Stimulated activated CD8-positive, alpha-beta memory T cell treated with anti-CD3 and anti-CD28 coated beads, Interleukin-4, amount 100 ng/mL, for 24 hours (primary cell): ENCODE data around the gene CRNKL1.

Source experiments
- DNase-seq: peaks from one replicate; pipeline ENCODE4 v3.0.0-alpha.2; 2020; ENCODE audit warnings: low read depth

The CRNKL1 gene

DNA sequence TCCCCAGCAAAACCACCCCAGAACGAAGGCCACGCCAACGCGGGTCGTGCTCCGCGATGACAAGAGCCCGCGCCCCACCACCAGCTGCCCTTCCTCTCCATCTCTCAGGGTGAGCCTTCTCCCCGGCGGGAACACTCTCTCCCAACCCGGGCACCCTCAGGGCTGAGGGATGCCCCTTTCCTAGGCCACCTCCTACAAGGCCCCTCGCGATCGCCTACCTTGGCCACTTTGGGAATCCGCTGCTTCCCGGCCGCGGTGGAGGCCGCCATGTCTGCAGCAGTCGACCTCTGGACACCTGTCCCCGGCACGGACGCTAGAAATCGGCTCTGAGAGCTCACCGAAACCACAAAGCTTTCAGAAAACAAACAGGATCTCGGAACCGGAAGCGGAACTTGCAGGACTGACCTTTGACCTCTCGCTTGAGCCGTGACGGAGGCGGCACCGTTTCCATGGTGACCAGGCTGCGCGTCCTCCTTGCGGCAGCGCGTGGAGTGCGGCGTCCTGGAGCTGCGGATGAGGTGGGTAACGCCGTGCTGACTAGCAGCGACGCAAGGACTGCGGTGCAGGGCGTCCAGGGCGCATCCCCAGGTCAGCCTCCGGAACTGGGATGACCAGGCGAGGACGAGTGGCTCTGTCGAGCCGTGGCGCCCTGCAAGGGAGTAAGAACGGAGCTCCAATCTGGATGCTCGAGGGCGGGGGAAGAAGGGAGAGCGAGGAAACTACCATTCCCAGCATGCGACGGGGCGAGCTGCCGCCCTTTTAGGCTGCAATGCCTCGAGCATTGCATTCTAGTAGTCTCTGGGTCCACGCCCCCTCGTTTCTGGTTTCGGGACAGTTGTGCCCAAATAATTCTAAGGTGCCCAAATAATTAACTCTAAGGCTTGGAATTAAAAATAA, at the start of gene CRNKL1, which contains the start of gene CFAP61:
CRNKL1 (minus strand) TSS at position 393 of the 897 bp plus-strand sequence; CDS start at position 269, 124 bp downstream.
CFAP61 (plus strand) TSS at position 459 of the 897 bp plus-strand sequence. CDS start 4,122 bp downstream, outside the sequence.
- DNase-seq: peak; percentile 93

DNA sequence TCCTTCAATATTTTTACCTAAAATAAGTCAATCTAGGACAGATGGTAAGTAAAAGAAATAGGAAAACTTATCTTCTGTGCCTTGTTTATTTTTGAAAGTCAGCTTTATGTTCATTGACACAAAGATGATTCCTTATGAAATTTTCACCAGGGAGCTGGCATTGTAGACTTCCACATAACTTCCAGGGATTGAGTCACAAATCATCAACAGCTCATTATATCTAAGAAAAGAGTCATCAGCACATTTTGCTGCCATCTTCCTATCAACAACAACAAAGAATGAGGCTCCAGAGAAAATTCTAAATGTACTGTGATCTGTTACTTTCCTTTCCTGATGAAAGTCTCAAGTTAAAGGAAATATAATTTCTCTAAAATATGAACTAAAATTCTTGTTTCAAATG, 48.6 kb upstream of the CRNKL1 start:
- no peak for DNase-seq

DNA sequence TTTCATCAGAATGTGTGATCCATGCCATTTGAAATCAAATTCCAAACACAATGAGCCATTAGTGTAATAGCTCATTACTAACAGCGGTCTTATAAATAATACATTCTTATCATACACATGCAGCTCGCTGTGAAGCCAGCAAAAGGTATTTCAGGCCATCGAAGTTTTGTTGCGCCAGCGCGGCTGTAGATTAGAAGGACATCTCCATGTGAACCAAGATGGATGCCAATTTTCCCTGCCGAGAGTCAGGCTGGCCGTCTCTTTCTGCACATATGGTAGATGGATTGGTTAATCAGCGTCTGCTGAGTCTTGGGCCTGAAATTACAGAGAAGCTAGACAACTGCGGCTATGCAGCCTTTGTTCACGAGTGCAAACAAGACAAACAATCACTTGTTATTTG, 44.2 kb upstream of the CRNKL1 start:
- DNase-seq: no peak

DNA sequence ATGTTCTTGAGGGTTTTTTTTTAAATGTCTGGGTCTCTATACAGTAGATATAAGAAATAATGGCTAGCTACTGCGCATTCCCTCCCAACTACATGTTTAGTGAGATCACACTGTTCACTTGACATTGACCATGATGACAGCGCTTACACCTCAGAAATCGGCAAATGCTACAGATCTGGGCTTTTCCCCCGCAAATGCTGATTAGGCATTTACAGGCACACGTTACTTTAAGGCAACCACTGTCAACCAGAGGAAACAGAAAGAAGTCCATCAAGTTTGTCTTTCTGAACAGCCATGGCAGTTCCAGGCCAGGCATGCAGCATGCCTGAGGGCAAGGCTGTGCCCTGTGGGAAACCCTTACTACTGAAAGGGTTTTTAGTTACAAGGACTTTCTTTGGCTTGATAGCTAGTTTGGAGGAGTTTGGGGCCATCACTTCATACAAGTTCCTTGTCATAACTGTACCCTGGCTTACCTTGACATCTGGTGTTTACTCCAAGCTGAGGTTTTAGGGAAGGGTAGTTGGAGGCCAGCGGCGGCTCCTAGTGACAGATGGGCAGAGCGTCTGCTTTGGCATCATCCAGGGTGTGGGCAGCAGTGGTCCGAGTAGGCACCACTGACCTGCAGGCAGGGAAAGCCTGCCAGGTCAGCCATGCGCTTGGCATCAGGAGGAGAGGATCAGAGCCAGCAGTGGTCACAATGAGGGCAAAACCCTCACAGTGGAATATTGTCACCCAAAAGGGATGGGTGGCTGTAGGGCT, 43.0 kb upstream of the CRNKL1 start:
- DNase-seq: no peak

DNA sequence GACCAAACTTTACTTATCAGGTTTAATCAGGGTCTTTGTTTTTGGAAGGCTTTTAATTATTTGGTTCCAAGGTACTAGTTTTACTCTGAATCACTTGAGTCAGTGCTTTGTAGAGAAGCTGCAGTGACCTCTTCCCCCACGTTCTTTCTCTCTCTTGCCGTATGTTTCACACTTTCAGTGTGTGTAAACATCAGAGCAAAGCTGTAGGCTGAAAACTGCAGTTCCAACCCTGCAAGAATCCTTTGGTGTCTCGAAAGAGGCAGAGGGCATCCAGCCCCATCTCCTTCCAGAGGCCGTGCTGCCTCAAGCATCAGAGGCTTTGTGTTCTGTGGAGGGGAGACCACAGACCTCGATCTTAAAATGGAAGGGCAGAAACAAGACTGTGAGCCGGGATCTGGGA, 42.1 kb upstream of the CRNKL1 start:
- no peak for DNase-seq

DNA sequence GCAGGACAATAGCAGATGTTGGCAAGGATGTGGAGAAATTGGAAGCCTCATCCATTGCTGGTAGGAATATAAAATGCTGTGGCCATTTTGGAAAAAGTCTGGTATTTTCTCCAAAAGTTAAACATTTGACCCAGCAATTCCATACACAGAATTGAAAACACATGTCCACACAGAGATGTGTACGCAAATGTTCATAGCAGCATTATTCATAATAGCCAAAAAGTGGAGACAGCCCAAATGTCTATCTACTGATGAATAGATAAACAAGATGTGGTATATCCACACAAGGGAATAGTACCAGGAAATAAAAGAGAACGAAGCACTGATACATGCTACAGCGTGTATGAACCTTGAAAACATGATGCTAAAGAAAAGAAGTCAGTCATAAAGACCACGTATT, 40.6 kb upstream of the CRNKL1 start:
- DNase-seq: no peak

DNA sequence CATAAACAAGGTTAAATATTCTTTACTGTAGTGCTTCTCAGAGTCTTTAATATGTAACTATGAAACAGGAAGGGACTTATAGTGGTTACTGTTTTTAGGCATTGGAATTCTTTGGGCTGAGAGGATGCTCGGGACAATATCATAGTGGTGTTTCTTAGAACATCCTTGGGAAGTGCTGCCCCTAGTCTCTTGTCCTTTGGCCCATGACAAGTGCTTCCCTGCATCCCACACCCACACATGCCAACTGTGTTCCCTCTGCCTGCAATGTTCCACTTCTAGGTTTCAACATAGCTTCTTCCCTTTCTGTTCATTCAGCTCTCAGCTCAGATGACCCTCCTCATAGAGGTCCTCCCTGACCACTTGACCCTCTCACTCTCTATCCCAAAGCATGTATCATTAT, 37.7 kb upstream of the CRNKL1 start:
- DNase-seq: no peak

DNA sequence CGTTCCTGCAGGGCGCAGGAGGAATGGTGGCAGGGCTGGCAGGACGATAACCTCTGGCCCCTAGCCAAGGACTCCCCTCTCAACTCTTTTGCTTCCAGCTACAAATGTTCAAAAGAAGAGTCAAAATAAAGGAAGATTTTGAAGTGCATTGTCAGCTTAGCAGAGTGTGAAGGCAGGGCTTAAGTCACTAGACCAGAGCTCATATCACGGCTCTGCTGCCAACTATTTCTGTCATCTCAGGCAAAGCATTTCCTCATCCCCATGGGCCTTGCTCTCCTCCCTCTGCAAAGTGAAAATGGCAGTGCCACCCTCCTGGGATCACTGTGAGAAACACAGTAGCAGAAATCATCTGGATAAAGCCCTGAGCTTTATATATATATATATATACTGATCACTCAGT, 36.8 kb upstream of the CRNKL1 start:
- no peak for DNase-seq

DNA sequence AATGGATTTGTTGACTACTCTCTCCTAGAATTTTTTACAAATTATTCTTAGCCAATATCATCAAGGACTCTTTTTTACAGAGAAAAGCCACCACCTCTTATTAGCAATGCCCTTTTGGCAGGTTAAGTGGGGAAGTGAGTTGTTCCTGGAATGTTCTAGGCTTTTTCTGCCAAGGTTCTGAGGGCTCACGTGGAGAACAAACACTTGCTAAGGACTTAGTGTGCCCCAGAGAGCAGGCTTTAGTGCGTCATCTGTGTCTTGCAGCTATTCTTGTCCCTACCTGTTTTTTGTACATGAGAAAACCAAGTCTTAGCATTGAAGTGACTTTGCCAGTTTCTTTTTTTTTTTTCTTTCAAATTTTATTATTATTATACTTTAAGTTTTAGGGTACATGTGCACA, 33.5 kb upstream of the CRNKL1 start:
- no peak for DNase-seq

DNA sequence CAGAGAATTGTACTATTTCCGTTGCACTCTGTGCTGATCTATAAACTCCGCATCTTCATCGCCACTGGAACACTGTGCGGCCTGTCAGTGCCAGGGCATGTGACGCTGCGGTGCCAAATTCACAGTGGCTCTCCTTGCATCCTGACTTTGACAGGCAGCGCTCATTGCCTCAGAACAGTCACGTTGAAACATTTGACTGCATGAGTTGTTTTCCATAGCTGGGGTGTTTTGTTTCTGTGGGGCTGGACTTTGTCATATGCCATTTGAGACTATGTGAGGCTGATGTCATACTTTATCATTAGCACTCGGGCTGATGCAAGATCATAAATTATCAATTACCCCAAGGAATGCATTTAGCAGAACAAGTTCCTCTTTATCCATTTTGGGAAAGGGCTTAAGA, 32.8 kb upstream of the CRNKL1 start:
- no peak for DNase-seq

DNA sequence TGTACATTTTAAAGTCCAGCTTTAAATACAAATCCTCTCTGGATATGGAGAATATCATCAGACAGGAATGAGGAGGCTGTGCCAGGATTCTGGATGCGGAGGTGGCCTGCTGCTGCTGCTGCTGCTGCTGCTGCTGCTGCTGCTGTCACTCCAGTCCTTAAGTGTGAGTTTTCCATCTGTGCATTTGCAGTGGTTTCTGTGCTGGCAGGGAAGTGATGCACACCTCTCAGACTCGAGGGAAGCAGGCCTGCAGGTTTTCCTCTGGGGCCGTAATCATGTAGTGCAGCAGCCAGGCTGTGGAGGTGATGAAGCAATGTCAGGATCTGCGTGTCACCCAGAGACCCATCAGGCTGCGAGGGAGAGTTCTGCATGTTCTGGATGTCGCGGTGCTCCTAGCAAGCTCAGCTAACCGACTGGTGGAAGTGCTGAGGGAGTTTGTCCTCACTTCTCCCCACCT, 32.1 kb upstream of the CRNKL1 start:
- no peak for DNase-seq

DNA sequence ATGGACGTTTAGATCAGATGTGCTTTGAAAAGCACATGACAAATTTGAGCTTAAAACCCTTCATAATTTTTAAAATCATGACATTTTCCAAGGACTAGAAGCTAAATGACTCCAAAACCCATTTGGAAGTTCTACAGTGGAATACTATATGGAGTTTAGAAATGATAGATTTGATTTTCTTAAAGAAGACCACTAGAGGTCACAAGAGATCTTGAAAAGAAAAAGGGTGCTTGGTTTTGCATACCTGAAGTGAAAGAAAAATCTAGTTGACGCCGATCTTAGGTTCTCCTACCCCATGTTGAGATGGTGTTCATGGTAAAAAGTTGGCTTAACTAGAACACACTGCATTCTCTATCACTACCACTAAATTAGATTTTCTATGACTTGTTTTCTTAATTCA, 31.5 kb upstream of the CRNKL1 start:
- DNase-seq: no peak

DNA sequence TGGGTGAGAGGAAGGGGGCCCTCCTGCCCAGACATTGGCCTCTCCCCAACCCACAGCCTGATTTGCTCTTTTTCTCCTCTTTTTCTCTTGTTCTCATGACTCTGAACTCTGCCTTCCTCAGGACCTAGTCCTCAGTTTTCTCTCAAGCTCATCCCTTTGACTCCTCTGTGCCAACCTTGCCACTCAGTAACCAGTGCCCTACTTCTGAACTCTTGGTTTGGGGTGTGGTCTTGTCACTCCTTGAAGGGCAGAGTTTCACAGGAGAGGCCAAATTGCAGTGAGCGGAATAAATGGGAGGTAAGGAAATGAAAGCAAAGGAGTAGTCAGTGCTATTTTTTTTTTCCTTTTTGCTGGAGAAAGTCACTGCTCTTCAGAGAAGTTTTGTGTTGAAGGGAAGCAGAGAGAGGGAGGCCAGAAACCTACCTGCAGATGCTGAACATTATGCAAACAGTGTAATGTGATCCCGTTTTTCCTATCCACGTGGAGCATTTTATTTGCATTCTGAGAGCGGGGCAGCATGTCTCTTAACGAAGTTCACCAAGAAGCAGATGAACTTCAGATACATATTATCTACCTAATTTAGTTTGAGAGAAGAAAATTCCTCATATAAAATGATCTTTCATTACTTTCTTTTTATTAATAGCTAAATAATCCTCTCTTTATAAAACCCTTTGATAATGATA, 27.0 kb upstream of the CRNKL1 start:
- no peak for DNase-seq

DNA sequence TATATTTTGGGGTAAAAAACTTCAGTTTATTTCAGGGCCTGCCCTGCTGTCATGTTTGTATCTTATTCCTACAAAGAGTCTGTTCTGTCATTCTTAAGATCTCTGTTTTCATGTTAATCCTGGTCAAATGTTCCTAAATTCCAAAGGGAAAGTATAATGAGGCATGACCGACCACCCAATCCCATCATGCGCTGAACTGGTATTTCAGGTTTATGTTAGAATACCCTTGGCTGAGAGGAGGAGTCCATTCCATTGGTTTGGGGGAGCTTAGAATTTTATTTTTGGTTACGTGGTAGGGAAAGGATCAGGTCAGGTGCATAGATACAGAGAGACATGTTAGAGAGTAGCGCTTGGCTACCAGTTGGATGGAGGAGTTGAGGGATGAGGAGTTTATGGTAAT, 25.8 kb upstream of the CRNKL1 start:
- DNase-seq: no peak

DNA sequence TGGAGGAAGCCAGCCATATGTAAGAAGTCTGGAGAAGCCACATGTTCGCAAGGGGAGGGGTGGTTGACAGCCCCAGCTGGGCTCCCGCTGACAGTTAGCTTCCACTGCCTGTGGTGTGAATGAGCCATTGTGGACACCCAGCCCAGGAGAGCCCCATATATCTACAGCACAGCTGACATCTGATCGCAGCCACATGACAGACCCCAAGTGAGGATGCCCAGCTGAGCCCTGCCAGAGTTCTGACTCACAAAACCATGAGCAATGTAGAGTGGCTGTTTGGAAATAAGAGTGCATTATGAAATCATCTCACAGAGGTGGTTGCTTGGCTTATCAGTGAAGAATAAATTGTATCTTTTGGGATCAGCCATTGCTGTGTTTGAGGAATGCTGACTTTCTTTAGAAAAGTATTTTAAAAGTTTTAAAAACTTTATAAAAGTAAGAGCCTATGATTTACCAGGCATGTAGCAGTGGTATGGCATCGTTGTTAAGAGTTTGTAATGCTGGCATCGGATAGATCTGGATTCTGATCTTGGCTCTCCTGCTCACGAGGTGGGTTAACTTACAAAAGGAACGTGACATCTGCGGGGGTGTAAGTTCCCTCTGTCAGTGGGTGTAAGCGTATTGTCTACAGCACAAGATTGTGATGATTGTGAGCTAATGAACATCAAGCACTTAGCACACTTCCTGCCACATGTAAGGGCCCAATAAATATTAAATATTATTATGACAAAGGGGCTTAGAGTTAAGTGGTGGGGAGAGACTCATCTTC, 24.2 kb upstream of the CRNKL1 start:
- no peak for DNase-seq

DNA sequence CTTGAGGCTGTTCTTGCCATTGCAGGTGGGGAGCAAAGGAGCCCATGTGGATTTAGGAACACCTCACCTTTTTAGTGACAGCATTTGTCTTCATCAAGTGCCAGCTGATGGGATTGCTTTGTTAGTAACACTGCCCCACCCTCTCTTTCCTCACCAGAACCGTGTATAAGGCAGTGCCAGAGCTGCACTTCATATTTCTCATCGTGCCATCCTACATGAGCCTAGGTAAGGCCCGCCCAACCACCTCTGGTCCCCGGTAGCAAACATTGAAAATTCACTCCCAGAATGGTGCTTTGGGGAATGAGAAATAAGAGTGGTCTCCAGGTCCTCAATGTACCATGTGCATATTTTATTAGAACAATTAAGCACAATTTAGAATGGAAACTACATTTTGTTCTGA, 22.8 kb upstream of the CRNKL1 start:
- no peak for DNase-seq

DNA sequence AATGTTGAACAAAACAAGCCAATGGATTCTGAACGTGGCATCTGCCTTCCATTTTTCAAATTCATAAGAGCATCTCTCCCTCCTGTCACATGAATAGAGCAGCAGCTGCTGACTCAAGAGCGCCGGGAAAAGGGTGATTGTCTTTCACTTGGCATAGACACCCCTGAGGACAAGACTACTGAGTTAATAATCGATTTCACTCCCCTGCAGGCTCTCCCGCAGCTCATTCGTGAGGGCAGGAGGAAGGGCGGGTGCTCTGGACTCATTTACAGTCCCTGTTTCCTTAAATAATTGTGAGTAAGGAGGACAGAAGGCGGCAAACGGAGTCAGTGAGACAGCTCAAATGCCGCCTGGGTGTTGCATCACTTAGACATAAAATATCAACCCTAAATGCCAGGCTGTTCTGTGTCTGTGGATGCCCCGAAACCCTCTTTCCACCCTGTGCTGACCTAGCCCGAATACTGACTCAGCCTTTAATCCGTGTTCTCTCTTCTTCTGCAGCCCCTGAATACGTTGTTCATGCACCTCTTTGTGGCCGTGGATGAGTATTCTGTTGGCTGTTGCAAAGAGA, 21.6 kb upstream of the CRNKL1 start:
- DNase-seq: no peak

DNA sequence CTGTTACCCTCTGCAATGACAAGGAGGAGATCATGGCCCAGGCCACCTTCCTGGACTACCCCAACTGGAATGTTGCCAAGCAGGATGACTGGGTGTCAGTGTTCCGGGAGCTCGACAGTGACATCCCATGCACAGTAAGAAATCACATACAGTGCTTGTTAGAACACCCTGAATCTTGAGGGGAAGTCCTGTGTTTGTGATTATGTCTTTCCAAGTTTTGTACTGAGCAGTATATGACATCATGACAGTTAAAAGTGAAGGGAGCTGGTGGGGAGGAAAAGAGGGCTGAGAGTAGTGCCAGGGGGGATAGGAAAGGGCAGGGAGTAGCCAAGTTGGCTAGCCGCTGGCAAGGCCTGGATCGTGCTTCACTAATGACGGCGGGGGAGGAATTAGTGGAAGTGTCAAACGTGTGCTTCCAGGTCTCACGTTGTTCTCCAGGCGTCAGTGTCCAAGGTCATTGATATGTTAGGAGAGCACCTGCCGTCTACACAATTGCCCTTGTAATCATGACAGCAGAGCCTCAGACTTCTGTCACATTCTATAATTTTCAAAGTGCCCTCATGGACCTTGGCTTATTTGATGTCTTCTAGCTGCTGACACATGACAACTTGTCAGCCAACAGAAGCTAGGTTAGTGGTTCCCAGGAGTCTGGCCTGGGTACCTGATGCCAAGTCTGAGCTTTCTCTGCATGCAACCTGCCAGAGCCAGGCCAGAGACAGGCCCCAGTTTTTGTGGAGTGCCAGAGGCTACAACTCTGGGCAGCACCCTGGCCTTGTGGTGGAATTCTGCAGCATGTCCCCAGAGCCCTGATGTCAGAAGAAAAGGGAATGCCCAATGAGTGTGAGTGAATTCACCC, 18.8 kb upstream of the CRNKL1 start:
- DNase-seq: no peak

DNA sequence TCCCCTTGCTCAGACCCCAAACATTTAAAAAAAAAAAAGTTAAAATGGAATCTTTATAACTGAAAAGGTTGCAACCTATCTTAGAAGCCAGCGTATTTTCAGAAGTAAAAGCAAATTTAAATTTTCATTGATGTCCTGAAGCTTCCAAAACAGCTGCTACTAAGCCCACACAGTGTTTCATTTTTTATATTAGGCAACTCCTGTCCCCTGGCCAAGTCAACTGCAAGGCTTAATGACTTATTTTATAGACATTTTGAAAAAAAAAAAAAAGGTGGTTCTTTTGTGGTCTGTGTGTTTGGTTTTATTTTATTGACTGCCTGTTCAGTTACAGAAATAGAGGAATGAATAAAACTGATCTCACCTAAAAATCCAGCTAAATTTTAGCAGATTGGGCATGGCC, 13.1 kb upstream of the CRNKL1 start:
- DNase-seq: no peak

DNA sequence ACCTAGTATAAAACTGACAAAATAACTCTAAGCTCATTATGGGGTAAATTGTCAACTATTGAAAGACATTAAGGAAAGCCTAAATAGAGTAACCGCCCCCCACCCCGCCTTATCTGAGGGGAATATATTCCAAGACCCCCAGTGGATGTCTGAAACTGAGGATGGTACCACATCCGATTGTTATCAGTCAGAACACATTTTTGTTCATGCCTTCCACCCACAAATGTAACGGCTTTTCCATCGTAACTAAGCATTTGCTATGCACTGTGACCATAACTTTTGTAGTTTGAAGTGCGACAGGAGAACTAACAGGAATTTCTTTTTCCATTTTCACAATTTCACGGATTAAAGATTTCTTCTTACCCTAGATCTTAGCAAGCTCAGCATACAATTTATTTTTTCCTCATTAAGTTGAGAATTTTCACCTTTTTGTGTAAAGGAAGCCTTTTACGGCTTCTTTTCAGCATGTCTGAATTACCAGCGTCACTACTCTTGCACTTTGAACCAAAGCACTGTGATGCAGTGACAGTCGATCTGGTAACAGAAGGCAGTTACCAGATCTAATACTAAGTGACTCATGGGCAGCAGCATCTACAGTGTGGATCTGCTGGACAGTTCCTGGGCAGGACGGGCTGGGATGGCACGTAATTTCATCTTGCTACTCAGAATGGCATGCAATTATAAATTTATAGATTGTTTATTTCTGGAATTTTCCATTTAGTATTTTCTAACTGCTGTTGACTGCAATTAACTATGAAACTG, 11.9 kb upstream of the CRNKL1 start:
- DNase-seq: no peak
